IPS DF 6.9 (cell line): ENCODE measurements around the gene AURKA.
"Not testable (repeated sequence)": the region's sequence is repeated elsewhere in the genome, so short reads cannot be mapped to it uniquely, and the experiment has no call there.

Experiments used
- DNase-seq: peaks from one replicate; pipeline ENCODE4 v3.0.0-alpha.2; 2013; ENCODE audit warnings: low read depth, low spot score
- H3K27ac ChIP-seq: one replicate; pipeline ENCODE4 v1.5.1; 2013; ENCODE audit warnings: low read length, control low read depth
- H3K27me3 ChIP-seq: 2 replicates; pipeline ENCODE4 v1.6.1; 2013; ENCODE audit warnings: mild to moderate bottlenecking, low read length; ENCODE audit not compliant: control insufficient read depth, insufficient read depth
- H3K36me3 ChIP-seq: 2 replicates; pipeline ENCODE4 v1.6.1; 2013; ENCODE audit warnings: low read length; ENCODE audit not compliant: control insufficient read depth, insufficient read depth
- H3K4me1 ChIP-seq: 2 replicates; pipeline ENCODE4 v1.6.1; 2013; ENCODE audit warnings: low read length; ENCODE audit not compliant: control insufficient read depth, insufficient read depth
- H3K4me3 ChIP-seq: 2 replicates; pipeline ENCODE4 v1.5.1; 2013; ENCODE audit warnings: mild to moderate bottlenecking, low read length
- H3K9me3 ChIP-seq: 2 replicates; pipeline ENCODE4 v1.6.1; 2013; ENCODE audit warnings: low read length, inconsistent platforms; ENCODE audit not compliant: control insufficient read depth, insufficient read depth
- WGBS: extraction: QIAGEN DNeasy Blood & Tissue Kit; methylation state at CpG from one replicate; pipeline ENCODE4 v1.1.7; 2013; ENCODE audit warnings: mixed read lengths, missing lambda C conversion rate; ENCODE audit not compliant: insufficient read length, insufficient coverage; 5-methylcytosine and 5-hydroxymethylcytosine counted together

The AURKA gene

GRCh38 chr20:56392881-56393482 is 967 bp upstream of the AURKA start:
- no peaks in the 10 kb centered on the region for H3K9me3 ChIP-seq
- WGBS = no CpG with 5 or more reads among the region's 18 CpGs
- no peaks in the 10 kb centered on the region for H3K4me1 ChIP-seq
- H3K4me3 ChIP-seq = peak overlapping the region; percentile 86
- no peak for DNase-seq
- H3K27ac ChIP-seq = no peak overlapping the region
- H3K36me3 ChIP-seq = peaks cover 15% of the 10 kb centered on the region; the same call in 1 of the 2 replicates
- H3K27me3 ChIP-seq = no peaks in the 10 kb centered on the region

- no peak for DNase-seq
- Histone ChIP-seq H3K27ac (no peak overlapping the region), H3K9me3 (no peaks in the 10 kb centered on the region), H3K4me1 (no peaks in the 10 kb centered on the region), H3K27me3 (no peaks in the 10 kb centered on the region), H3K36me3 (peaks cover 6% of the 10 kb centered on the region; the same call in 1 of the 2 replicates), H3K4me3 (peak overlapping the region; percentile 86)
- WGBS = no CpG with 5 or more reads among the region's 29 CpGs
Measured at GRCh38 chr20:56391596-56392131, 351 bp downstream of the AURKA start.

- no CpG with 5 or more reads among the region's 10 CpGs for WGBS
- Histone ChIP-seq H3K4me1 (no peaks in the 10 kb centered on the region), H3K27me3 (no peaks in the 10 kb centered on the region), H3K9me3 (no peaks in the 10 kb centered on the region), H3K36me3 (peaks cover 9% of the 10 kb centered on the region; the same call in 1 of the 2 replicates), H3K27ac (no peak overlapping the region), H3K4me3 (peak overlapping the region; percentile 86; the same call in 1 of the 2 replicates)
- no peak for DNase-seq
Measured at GRCh38 chr20:56391037-56391436, 978 bp downstream of the AURKA start.

- H3K9me3 ChIP-seq, H3K4me1 ChIP-seq, H3K27ac ChIP-seq, H3K27me3 ChIP-seq, H3K4me3 ChIP-seq, DNase-seq: not testable (repeated sequence)
- H3K36me3 ChIP-seq = peaks cover 14% of the 10 kb centered on the region; the same call in 1 of the 2 replicates
- no CpG with 5 or more reads among the region's 9 CpGs for WGBS
Measured at GRCh38 chr20:56390396-56390795, 1.6 kb downstream of the AURKA start.

GRCh38 chr20:56389807-56390206 is 2.2 kb downstream of the AURKA start:
- peaks cover 17% of the 10 kb centered on the region; the same call in 1 of the 2 replicates for H3K36me3 ChIP-seq
- no peak for DNase-seq
- no CpG with 5 or more reads among the region's 4 CpGs for WGBS

GRCh38 chr20:56388882-56389281 is 3.1 kb downstream of the AURKA start:
- Histone ChIP-seq H3K4me1 (no peaks in the 10 kb centered on the region), H3K9me3 (no peaks in the 10 kb centered on the region), H3K27ac (no peak overlapping the region), H3K27me3 (no peaks in the 10 kb centered on the region), H3K4me3 (no peak overlapping the region), H3K36me3 (peaks cover 20% of the 10 kb centered on the region; the same call in 1 of the 2 replicates)
- DNase-seq = no peak
- WGBS = no CpG with 5 or more reads among the region's 4 CpGs

More at GRCh38 chr20:56389807-56390206, 2.2 kb downstream of the AURKA start:
- no peaks in the 10 kb centered on the region for H3K9me3 ChIP-seq
- H3K4me1 ChIP-seq = no peaks in the 10 kb centered on the region
- no peak overlapping the region for H3K4me3 ChIP-seq
- H3K27ac ChIP-seq = no peak overlapping the region
- H3K27me3 ChIP-seq = no peaks in the 10 kb centered on the region

GRCh38 chr20:56386219-56386618 is 5.8 kb downstream of the AURKA start:
- WGBS = no CpG with 5 or more reads among the region's 6 CpGs
- Histone ChIP-seq H3K36me3 (peaks cover 33% of the 10 kb centered on the region), H3K9me3 (no peaks in the 10 kb centered on the region), H3K27me3 (no peaks in the 10 kb centered on the region), H3K4me3 (no peak overlapping the region), H3K4me1 (no peaks in the 10 kb centered on the region), H3K27ac (no peak overlapping the region)
- no peak for DNase-seq

- no peak overlapping the region for H3K27ac ChIP-seq
- WGBS = no CpG with 5 or more reads among the region's 4 CpGs
- H3K27me3 ChIP-seq = no peaks in the 10 kb centered on the region
- no peaks in the 10 kb centered on the region for H3K4me1 ChIP-seq
- H3K36me3 ChIP-seq = peaks cover 34% of the 10 kb centered on the region
- no peak overlapping the region for H3K4me3 ChIP-seq
- no peak for DNase-seq
- H3K9me3 ChIP-seq = no peaks in the 10 kb centered on the region
Measured at GRCh38 chr20:56385130-56385529, 6.9 kb downstream of the AURKA start.

- no peak for DNase-seq
Measured at GRCh38 chr20:56383334-56383733, 8.7 kb downstream of the AURKA start.

GRCh38 chr20:56382696-56383095 is 9.3 kb downstream of the AURKA start:
- WGBS = no CpG with 5 or more reads among the region's 4 CpGs
- Histone ChIP-seq H3K4me1 (no peaks in the 10 kb centered on the region), H3K36me3 (peaks cover 30% of the 10 kb centered on the region), H3K9me3 (no peaks in the 10 kb centered on the region), H3K27me3 (no peaks in the 10 kb centered on the region), H3K27ac (no peak overlapping the region), H3K4me3 (no peak overlapping the region)
- no peak for DNase-seq

More at GRCh38 chr20:56383334-56383733, 8.7 kb downstream of the AURKA start:
- WGBS = no CpG with 5 or more reads among the region's 8 CpGs
- peaks cover 33% of the 10 kb centered on the region for H3K36me3 ChIP-seq
- H3K27me3 ChIP-seq = no peaks in the 10 kb centered on the region
- no peak overlapping the region for H3K27ac ChIP-seq
- H3K4me3 ChIP-seq = no peak overlapping the region
- no peaks in the 10 kb centered on the region for H3K4me1 ChIP-seq
- H3K9me3 ChIP-seq = no peaks in the 10 kb centered on the region

- no peak for DNase-seq
- H3K36me3 ChIP-seq = peaks cover 30% of the 10 kb centered on the region
- H3K27ac ChIP-seq = no peak overlapping the region
- H3K27me3 ChIP-seq = no peaks in the 10 kb centered on the region
- no peak overlapping the region for H3K4me3 ChIP-seq
- no peaks in the 10 kb centered on the region for H3K4me1 ChIP-seq
- H3K9me3 ChIP-seq = no peaks in the 10 kb centered on the region
- no CpG with 5 or more reads among the region's 1 CpG for WGBS
Measured at GRCh38 chr20:56381501-56381900, 10.5 kb downstream of the AURKA start.
